Dermis blood vessel endothelial cell (primary cell): ENCODE measurements around the gene SLAMF7. TPM values are rescaled to one million over a fixed set of nuclear protein-coding genes. Genes with fewer than 3 reads are reported as not detected.
"Not testable (repeated sequence)": the region's sequence is repeated elsewhere in the genome, so short reads cannot be mapped to it uniquely, and the experiment has no call there.

Experiments used
- DNase-seq: peaks from one replicate; pipeline ENCODE4 v3.0.0; 2010
- total RNA-seq: library from RNA; depleted of rRNA; stranded (reverse); fragments of >200 nt; gene quantifications from 2 replicates; pipeline ENCODE4 v1.2.3, GENCODE V29; 2014

The SLAMF7 gene
- total RNA-seq, 1 donor from 2014 or later, result not detected

GRCh38 chr1:160720356-160721085 is 18.5 kb upstream of the SLAMF7 start:
- DNase-seq, result no peak

GRCh38 chr1:160721473-160721872 is 17.6 kb upstream of the SLAMF7 start:
- DNase-seq, result no peak

GRCh38 chr1:160722726-160723125 is 16.3 kb upstream of the SLAMF7 start:
- no peak for DNase-seq

- DNase-seq, result no peak
Measured at GRCh38 chr1:160723332-160723731, 15.7 kb upstream of the SLAMF7 start.

GRCh38 chr1:160724465-160725242 is 14.4 kb upstream of the SLAMF7 start:
- DNase-seq, result no peak

- DNase-seq, result no peak
Measured at GRCh38 chr1:160726114-160726497, 12.9 kb upstream of the SLAMF7 start.

- peak; percentile 75 for DNase-seq
Measured at GRCh38 chr1:160726498-160727315, 12.3 kb upstream of the SLAMF7 start.

GRCh38 chr1:160727316-160727640 is 11.8 kb upstream of the SLAMF7 start:
- DNase-seq, result no peak

- not testable (repeated sequence) for DNase-seq
Measured at GRCh38 chr1:160731564-160731963, 7.5 kb upstream of the SLAMF7 start.

- no peak for DNase-seq
Measured at GRCh38 chr1:160731990-160732389, 7.1 kb upstream of the SLAMF7 start.

GRCh38 chr1:160733898-160734297 is 5.1 kb upstream of the SLAMF7 start:
- no peak for DNase-seq

- DNase-seq, result no peak
Measured at GRCh38 chr1:160734301-160734700, 4.7 kb upstream of the SLAMF7 start.

- no peak for DNase-seq
Measured at GRCh38 chr1:160738271-160738670, 776 bp upstream of the SLAMF7 start.

GRCh38 chr1:160740133-160740688 is 1.2 kb downstream of the SLAMF7 start:
- DNase-seq, result no peak

GRCh38 chr1:160741092-160741501 is 2.0 kb downstream of the SLAMF7 start:
- no peak for DNase-seq

GRCh38 chr1:160741612-160742348 is 2.7 kb downstream of the SLAMF7 start:
- no peak for DNase-seq

GRCh38 chr1:160742428-160743127 is 3.5 kb downstream of the SLAMF7 start:
- DNase-seq, result no peak

- no peak for DNase-seq
Measured at GRCh38 chr1:160743266-160743665, 4.2 kb downstream of the SLAMF7 start.

- no peak for DNase-seq
Measured at GRCh38 chr1:160744199-160744851, 5.3 kb downstream of the SLAMF7 start.

- DNase-seq, result no peak
Measured at GRCh38 chr1:160744852-160745520, 5.9 kb downstream of the SLAMF7 start.

GRCh38 chr1:160745551-160745950 is 6.5 kb downstream of the SLAMF7 start:
- no peak for DNase-seq
